Ishikawa (cell line): ENCODE results near the gene CYFIP2.

ENCODE experiments used
- CEBPB ChIP-seq: IDR thresholded peaks from 2 replicates; pipeline ENCODE4 v1.6.1; 2012
- CREB1 ChIP-seq: IDR thresholded peaks from 2 replicates; pipeline ENCODE4 v1.6.1; 2012; ENCODE audit warnings: low read depth
- EGR1 ChIP-seq: IDR thresholded peaks from 2 replicates; pipeline ENCODE4 v1.6.1; 2012
- EP300 ChIP-seq: IDR thresholded peaks from 2 replicates; pipeline ENCODE4 v1.6.1; 2012; ENCODE audit warnings: borderline replicate concordance
- FOXM1 ChIP-seq: IDR thresholded peaks from 2 replicates; pipeline ENCODE4 v1.6.1; 2012; ENCODE audit warnings: low read depth, borderline replicate concordance
- NFIC ChIP-seq: IDR thresholded peaks from 2 replicates; pipeline ENCODE4 v1.6.1; 2012
- RAD21 ChIP-seq: IDR thresholded peaks from 2 replicates; pipeline ENCODE4 v1.6.1; 2012; ENCODE audit warnings: low read depth
- REST ChIP-seq: IDR thresholded peaks from 2 replicates; pipeline ENCODE4 v1.6.1; 2012; ENCODE audit warnings: low read depth, mild to moderate bottlenecking
- TAF1 ChIP-seq: IDR thresholded peaks from 2 replicates; pipeline ENCODE4 v1.6.1; 2012; ENCODE audit warnings: low read depth, mild to moderate bottlenecking
- TCF12 ChIP-seq: IDR thresholded peaks from 2 replicates; pipeline ENCODE4 v1.6.1; 2012; ENCODE audit warnings: low read depth
- TEAD4 ChIP-seq: IDR thresholded peaks from 2 replicates; pipeline ENCODE4 v1.6.1; 2012
- YY1 ChIP-seq: IDR thresholded peaks from 2 replicates; pipeline ENCODE4 v1.6.1; 2012; ENCODE audit warnings: low read depth
- ZBTB7A ChIP-seq: IDR thresholded peaks from 2 replicates; pipeline ENCODE4 v1.6.1; 2012; ENCODE audit warnings: low read depth
- TF ChIP-seq, protein P1 (sequence below): IDR thresholded peaks from 2 replicates; pipeline ENCODE4 v1.6.1; 2012
- TF ChIP-seq, protein P2 (sequence below): IDR thresholded peaks from 2 replicates; pipeline ENCODE4 v1.6.1; 2012

CYFIP2 gene

DNA sequence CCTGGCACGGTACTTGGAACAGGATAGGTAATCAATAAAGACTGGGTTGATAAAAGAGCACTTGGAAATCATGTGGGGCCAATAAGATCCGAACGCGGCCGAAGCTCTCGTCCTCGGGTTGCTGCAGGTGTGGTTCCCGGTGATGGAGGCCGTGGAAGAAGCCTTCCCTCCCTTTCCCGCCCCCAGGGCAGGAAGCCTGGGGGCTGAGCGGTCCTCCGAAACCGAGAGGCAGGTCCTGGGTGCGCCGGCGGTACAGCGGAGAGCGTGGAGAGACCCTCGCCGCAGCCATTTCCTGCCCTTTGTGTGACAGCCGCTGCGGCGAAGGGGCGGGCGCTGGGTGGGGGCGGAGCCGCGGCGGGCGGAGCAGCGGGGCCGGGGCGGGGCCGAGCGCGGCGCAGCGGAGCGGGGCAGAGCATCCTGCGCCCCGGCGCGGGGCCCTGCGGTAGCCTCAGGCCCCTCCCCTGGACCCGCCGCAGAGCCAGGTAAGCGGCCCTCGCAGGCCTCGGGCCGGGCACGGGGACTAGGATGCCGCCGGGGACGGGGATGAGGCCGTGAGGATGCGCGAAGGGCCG, at the start of gene CYFIP2:
Gene CYFIP2, plus strand, starts transcription at position 410 of the 572 bp plus-strand sequence. CDS start 19,239 bp downstream, outside the sequence.
- TF ChIP-seq YY1 (peak; percentile 75), ZBTB7A (no peak; the same call in 1 of the 2 replicates)
- TF ChIP-seq, protein P1, sequence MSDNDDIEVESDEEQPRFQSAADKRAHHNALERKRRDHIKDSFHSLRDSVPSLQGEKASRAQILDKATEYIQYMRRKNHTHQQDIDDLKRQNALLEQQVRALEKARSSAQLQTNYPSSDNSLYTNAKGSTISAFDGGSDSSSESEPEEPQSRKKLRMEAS = peak; percentile 62

DNA sequence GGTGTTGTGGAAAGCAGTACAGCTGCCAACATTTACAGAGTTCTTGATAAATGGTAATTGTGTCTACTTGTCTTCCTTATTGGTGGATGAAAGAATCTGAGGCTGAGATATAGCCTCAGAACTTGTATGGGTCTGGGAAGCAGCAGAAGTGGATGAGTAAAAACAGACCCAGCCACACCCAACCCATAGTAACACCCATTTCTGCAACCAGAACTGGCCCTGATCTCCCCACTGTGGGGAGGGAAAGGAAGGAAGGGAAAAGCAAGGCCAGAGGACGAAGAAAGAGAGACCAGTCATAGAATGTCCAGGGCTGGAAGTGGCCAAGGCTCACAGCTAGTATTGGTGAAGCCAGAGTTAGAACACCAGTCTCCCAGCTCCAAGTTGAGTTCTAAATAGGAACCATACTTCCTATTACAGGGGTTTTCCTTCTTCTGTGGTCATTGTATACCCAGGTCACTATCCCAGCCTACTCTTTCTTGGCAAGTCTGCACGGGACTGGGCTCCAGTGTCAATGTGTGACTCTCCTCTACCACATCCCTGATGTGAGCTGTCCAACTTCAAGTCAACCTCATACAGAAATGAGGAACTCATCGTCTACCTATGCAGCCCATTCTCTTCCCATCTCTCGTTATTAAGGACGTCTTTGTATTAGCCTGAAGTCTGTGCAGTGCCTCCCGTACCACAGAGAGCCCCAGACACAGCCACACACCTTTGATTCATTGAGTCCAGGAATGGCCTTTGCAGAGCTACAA, 49.4 kb upstream of the CYFIP2 start:
- no peak for TF ChIP-seq EP300
- TF ChIP-seq RAD21 = no peak
- no peak for TF ChIP-seq CREB1
- TF ChIP-seq, protein P2, sequence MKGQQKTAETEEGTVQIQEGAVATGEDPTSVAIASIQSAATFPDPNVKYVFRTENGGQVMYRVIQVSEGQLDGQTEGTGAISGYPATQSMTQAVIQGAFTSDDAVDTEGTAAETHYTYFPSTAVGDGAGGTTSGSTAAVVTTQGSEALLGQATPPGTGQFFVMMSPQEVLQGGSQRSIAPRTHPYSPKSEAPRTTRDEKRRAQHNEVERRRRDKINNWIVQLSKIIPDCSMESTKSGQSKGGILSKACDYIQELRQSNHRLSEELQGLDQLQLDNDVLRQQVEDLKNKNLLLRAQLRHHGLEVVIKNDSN = no peak
- no peak for TF ChIP-seq TEAD4
- TF ChIP-seq NFIC = no peak
- TF ChIP-seq CEBPB = no peak
- TF ChIP-seq, protein P1 = no peak
- no peak for TF ChIP-seq EGR1

GRCh38 chr5:157217289-157218024, 48.5 kb upstream of the CYFIP2 start:
- TF ChIP-seq REST (no peak), EGR1 (no peak), FOXM1 (no peak), ZBTB7A (no peak), TEAD4 (no peak), CREB1 (no peak), RAD21 (no peak), CEBPB (no peak), TAF1 (no peak)

GRCh38 chr5:157219491-157220271, 46.2 kb upstream of the CYFIP2 start:
- TF ChIP-seq TEAD4 = no peak
- TF ChIP-seq RAD21 = no peak
- TF ChIP-seq EP300 = no peak
- no peak for TF ChIP-seq NFIC
- TF ChIP-seq FOXM1 = no peak
- no peak for TF ChIP-seq ZBTB7A
- TF ChIP-seq TAF1 = no peak
- no peak for TF ChIP-seq EGR1
- no peak for TF ChIP-seq REST
- TF ChIP-seq CREB1 = no peak
- TF ChIP-seq YY1 = no peak
- TF ChIP-seq, protein P1 = no peak
- TF ChIP-seq, protein P2 = no peak
- no peak for TF ChIP-seq TCF12
- no peak for TF ChIP-seq CEBPB

DNA sequence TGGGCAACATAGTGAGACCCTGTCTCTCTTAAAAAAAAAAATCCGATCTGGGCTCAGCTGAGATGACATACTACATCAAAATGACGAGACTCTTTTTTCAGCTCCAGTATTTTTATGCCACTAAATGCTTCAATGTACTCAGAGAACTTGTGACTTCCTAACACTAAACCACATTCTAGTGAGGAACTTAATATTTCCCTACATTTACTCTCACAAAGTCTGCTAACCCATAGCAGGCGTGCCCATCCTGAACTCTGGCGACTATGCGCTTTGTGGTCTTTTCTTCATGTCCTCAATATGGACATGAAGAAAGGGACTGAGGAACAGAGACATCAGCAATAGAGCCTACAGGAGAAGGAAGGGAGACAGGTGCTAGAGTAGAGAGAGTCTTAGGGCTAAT, 44.0 kb upstream of the CYFIP2 start:
- TF ChIP-seq, protein P1 = no peak
- TF ChIP-seq YY1 = no peak
- no peak for TF ChIP-seq FOXM1
- no peak for TF ChIP-seq EP300
- TF ChIP-seq ZBTB7A = no peak
- TF ChIP-seq TAF1 = no peak
- no peak for TF ChIP-seq TCF12
